Bone marrow (tissue), 2 donors: ENCODE measurements around the gene IGLL5.
A peak's percentile ranks its signal among the peaks of the same experiment; 100 is the strongest.
"Not testable (repeated sequence)": the region's sequence is repeated elsewhere in the genome, so short reads cannot be mapped to it uniquely, and the experiment has no call there.

ENCODE experiments used
- DNase-seq, 2 donors: peaks; one replicate each; lab custom pipeline; 2025; lab: John Stamatoyannopoulos, UW

Gene IGLL5

GRCh38 chr22:22884010-22884887 lies 3.4 kb upstream of the IGLL5 start:
- peak; percentile 22 to 88 for DNase-seq

- DNase-seq = no peak
These were observed 2.5 kb upstream of the IGLL5 start for GRCh38 chr22:22884888-22885840.

- no peak for DNase-seq
These were observed 1.1 kb upstream of the IGLL5 start for GRCh38 chr22:22886546-22886945.

- no peak for DNase-seq
These were observed 1.1 kb downstream of the IGLL5 start for GRCh38 chr22:22888571-22889353.

- no peak for DNase-seq
These were observed 2.5 kb downstream of the IGLL5 start for GRCh38 chr22:22890085-22890484.

GRCh38 chr22:22891139-22891621 lies 3.6 kb downstream of the IGLL5 start:
- no peak for DNase-seq

- no peak for DNase-seq
These were observed 4.8 kb downstream of the IGLL5 start for GRCh38 chr22:22892096-22893052.

- DNase-seq = no peak
These were observed 5.6 kb downstream of the IGLL5 start for GRCh38 chr22:22893077-22893805.

- no peak for DNase-seq
These were observed 6.5 kb downstream of the IGLL5 start for GRCh38 chr22:22893891-22894739.

GRCh38 chr22:22894740-22895731 lies 7.4 kb downstream of the IGLL5 start:
- no peak for DNase-seq

GRCh38 chr22:22895776-22896445 lies 8.3 kb downstream of the IGLL5 start:
- DNase-seq = no peak

- no peak for DNase-seq
These were observed 9.0 kb downstream of the IGLL5 start for GRCh38 chr22:22896601-22897000.

- DNase-seq = no peak
These were observed 9.5 kb downstream of the IGLL5 start for GRCh38 chr22:22897091-22897490.

GRCh38 chr22:22897947-22898346 lies 10.3 kb downstream of the IGLL5 start:
- no peak for DNase-seq

GRCh38 chr22:22898411-22898950 lies 10.9 kb downstream of the IGLL5 start:
- not testable (repeated sequence) for DNase-seq

GRCh38 chr22:22899342-22900080 lies 11.9 kb downstream of the IGLL5 start:
- not testable (repeated sequence) for DNase-seq
